IMR-90 (cell line): Measurements from ENCODE around the gene SOCS2. TPM values are rescaled to one million over a fixed set of nuclear protein-coding genes. Genes with fewer than 3 reads are reported as not detected.

ENCODE experiments used
- ATAC-seq: fragments of 200-7000 bp; cut with Tn5 transposase; 2 replicates; pipeline ENCODE4 v1.9.1; 2020; ENCODE audit warnings: low read depth, mild to moderate bottlenecking, moderate library complexity
- BruUV-seq: library from RNA; stranded (reverse); fragments of 400-500 nt; replicated peaks from 2 replicates; lab custom pipeline; 2021; lab: Mats Ljungman, UMichigan
- CTCF ChIA-PET: fragments of 300-600 bp; formaldehyde crosslinking; extraction: SDS; loops from one replicate; lab custom pipeline; 2021; ENCODE audit warnings: antibody characterized with exemption; lab: Yijun Ruan, JAX
- POLR2A ChIA-PET: fragments of 300-600 bp; sonication (Branson Sonifier 250); formaldehyde crosslinking; loops from one replicate; lab custom pipeline; 2022; ENCODE audit warnings: antibody characterized with exemption; ENCODE audit not compliant: unreplicated experiment; lab: Charles Lee
- DNase-seq: peaks from one replicate; pipeline ENCODE4 v3.0.0; 2013
- H2AFZ ChIP-seq: replicated peaks from 2 replicates; pipeline ENCODE3; 2013; ENCODE audit warnings: low read length, mild to moderate bottlenecking; ENCODE audit not compliant: poor library complexity
- H2AK5ac ChIP-seq: 2 replicates; pipeline ENCODE4 v1.6.1; 2013; ENCODE audit warnings: low read depth, low read length, inconsistent platforms
- H2AK9ac ChIP-seq: replicated peaks from 2 replicates; pipeline ENCODE3; 2013; ENCODE audit warnings: mild to moderate bottlenecking, low read depth, low read length, moderate library complexity; ENCODE audit not compliant: poor library complexity
- H2BK120ac ChIP-seq: 2 replicates; pipeline ENCODE4 v1.6.1; 2013; ENCODE audit warnings: low read depth, low read length, inconsistent platforms
- H2BK15ac ChIP-seq: 3 replicates; pipeline ENCODE4 v1.6.1; 2013; ENCODE audit warnings: low read depth, low read length, inconsistent platforms
- H2BK20ac ChIP-seq: 2 replicates; pipeline ENCODE4 v1.6.1; 2013; ENCODE audit warnings: low read depth, mild to moderate bottlenecking, inconsistent platforms, low read length, moderate library complexity
- H2BK5ac ChIP-seq: 2 replicates; pipeline ENCODE4 v1.6.1; 2013; ENCODE audit warnings: mild to moderate bottlenecking, low read depth, low read length, inconsistent platforms; ENCODE audit not compliant: poor library complexity, severe bottlenecking
- H3K14ac ChIP-seq: replicated peaks from 2 replicates; pipeline ENCODE4 v1.6.1; 2013; ENCODE audit warnings: low read depth, low read length, inconsistent platforms
- H3K18ac ChIP-seq: 2 replicates; pipeline ENCODE4 v1.6.1; 2013; ENCODE audit warnings: low read depth, low read length, control low read depth
- H3K23ac ChIP-seq: 2 replicates; pipeline ENCODE4 v1.6.1; 2013; ENCODE audit warnings: low read depth, low read length, inconsistent platforms
- H3K27ac ChIP-seq: 2 replicates; pipeline ENCODE4 v1.5.1; 2013; ENCODE audit warnings: mild to moderate bottlenecking, control low read depth, low read length; ENCODE audit not compliant: insufficient read depth
- H3K27me3 ChIP-seq: 2 replicates; pipeline ENCODE4 v1.6.1; 2013; ENCODE audit warnings: low read length; ENCODE audit not compliant: control insufficient read depth, insufficient read depth
- H3K36me3 ChIP-seq: 2 replicates; pipeline ENCODE4 v1.6.1; 2013; ENCODE audit warnings: low read length, mixed read lengths; ENCODE audit not compliant: control insufficient read depth, insufficient read depth
- H3K4ac ChIP-seq: 2 replicates; pipeline ENCODE4 v1.6.1; 2013; ENCODE audit warnings: low read depth, low read length, inconsistent platforms
- H3K4me1 ChIP-seq: 2 replicates; pipeline ENCODE4 v1.6.1; 2013; ENCODE audit warnings: low read length, mixed read lengths; ENCODE audit not compliant: control insufficient read depth, insufficient read depth
- H3K4me2 ChIP-seq: 2 replicates; pipeline ENCODE4 v1.6.1; 2013; ENCODE audit warnings: low read depth, mild to moderate bottlenecking, control low read depth, low read length, moderate library complexity
- H3K4me3 ChIP-seq: 2 replicates; pipeline ENCODE4 v1.5.1; 2013; ENCODE audit warnings: low read depth, mild to moderate bottlenecking, control low read depth, low read length, moderate library complexity; ENCODE audit not compliant: insufficient read depth
- H3K56ac ChIP-seq: 2 replicates; pipeline ENCODE4 v1.6.1; 2013; ENCODE audit warnings: low read length, inconsistent platforms; ENCODE audit not compliant: insufficient read depth; ENCODE audit errors: extremely low read depth
- H3K79me1 ChIP-seq, 2 experiments: 2 replicates each; pipeline ENCODE4 v1.6.1; 2013; ENCODE audit warnings: low read length in 2 of 2, inconsistent platforms in 1 of 2, low read depth in 1 of 2
- H3K9ac ChIP-seq: 2 replicates; pipeline ENCODE4 v1.6.1; 2013; ENCODE audit warnings: low read depth, low read length, control low read depth
- H3K9me1 ChIP-seq: 2 replicates; pipeline ENCODE4 v1.6.1; 2013; ENCODE audit warnings: low read length, inconsistent platforms; ENCODE audit not compliant: insufficient read depth
- H3K9me3 ChIP-seq: 2 replicates; pipeline ENCODE4 v1.6.1; 2013; ENCODE audit warnings: low read length; ENCODE audit not compliant: control insufficient read depth, insufficient read depth
- H4K20me1 ChIP-seq: 2 replicates; pipeline ENCODE4 v1.6.1; 2013; ENCODE audit warnings: low read length, inconsistent platforms; ENCODE audit not compliant: insufficient read depth
- H4K5ac ChIP-seq: 2 replicates; pipeline ENCODE4 v1.6.1; 2013; ENCODE audit warnings: mild to moderate bottlenecking, low read depth, low read length, control low read depth
- H4K8ac ChIP-seq, 2 experiments: 2 replicates each; pipeline ENCODE4 v1.6.1; 2013; ENCODE audit warnings: low read depth in 2 of 2, low read length in 2 of 2, control low read depth in 1 of 2, inconsistent platforms in 1 of 2
- H4K91ac ChIP-seq: 2 replicates; pipeline ENCODE4 v1.6.1; 2013; ENCODE audit warnings: low read depth, low read length, inconsistent platforms; ENCODE audit not compliant: insufficient read depth
- BHLHE40 ChIP-seq: fragments of 150-350 bp; IDR thresholded peaks from 2 replicates; pipeline ENCODE4 v1.6.1; 2016; ENCODE audit warnings: mild to moderate bottlenecking, low read depth, low read length
- CEBPB ChIP-seq: IDR thresholded peaks from 2 replicates; pipeline ENCODE4 v1.6.1; 2012; ENCODE audit warnings: low read depth, low read length, improper control_type of control experiment
- CHD1 ChIP-seq: IDR thresholded peaks from 2 replicates; pipeline ENCODE4 v1.6.1; 2012; ENCODE audit warnings: low read depth, low read length, improper control_type of control experiment
- CTCF ChIP-seq: conservative IDR thresholded peaks from 2 replicates; pipeline ENCODE4 v1.5.1; 2012; ENCODE audit warnings: mild to moderate bottlenecking, low read depth, low read length, improper control_type of control experiment
- FOS ChIP-seq: fragments of 150-350 bp; IDR thresholded peaks from 2 replicates; pipeline ENCODE4 v1.6.1; 2016; ENCODE audit warnings: low read depth, low read length
- MAFK ChIP-seq: IDR thresholded peaks from 2 replicates; pipeline ENCODE4 v1.6.1; 2012; ENCODE audit warnings: low read depth, low read length, improper control_type of control experiment
- MAZ ChIP-seq: IDR thresholded peaks from 2 replicates; pipeline ENCODE4 v1.6.1; 2012; ENCODE audit warnings: low read depth, mild to moderate bottlenecking, low read length, improper control_type of control experiment, moderate library complexity, borderline replicate concordance
- MXI1 ChIP-seq: IDR thresholded peaks from 2 replicates; pipeline ENCODE4 v1.6.1; 2012; ENCODE audit warnings: low read depth, mild to moderate bottlenecking, low read length, moderate library complexity, borderline replicate concordance
- NFE2L2 ChIP-seq: fragments of 150-350 bp; IDR thresholded peaks from 2 replicates; pipeline ENCODE4 v1.6.1; 2016; ENCODE audit warnings: low read depth, mild to moderate bottlenecking, low read length
- POLR2A ChIP-seq: IDR thresholded peaks from 2 replicates; pipeline ENCODE4 v1.6.1; 2012; ENCODE audit warnings: mild to moderate bottlenecking, low read depth, low read length
- RAD21 ChIP-seq: IDR thresholded peaks from 2 replicates; pipeline ENCODE4 v1.6.1; 2012; ENCODE audit warnings: low read length, improper control_type of control experiment
- RCOR1 ChIP-seq: IDR thresholded peaks from 2 replicates; pipeline ENCODE4 v1.6.1; 2012; ENCODE audit warnings: mild to moderate bottlenecking, low read length, improper control_type of control experiment; ENCODE audit not compliant: insufficient replicate concordance
- RFX5 ChIP-seq: IDR thresholded peaks from 2 replicates; pipeline ENCODE4 v1.8.0; 2012; ENCODE audit warnings: low read depth, mild to moderate bottlenecking, low read length, moderate library complexity
- SMC3 ChIP-seq: fragments of 150-350 bp; IDR thresholded peaks from 2 replicates; pipeline ENCODE4 v1.6.1; 2016; ENCODE audit warnings: low read depth, mild to moderate bottlenecking, antibody characterized with exemption, low read length, moderate library complexity
- USF2 ChIP-seq: fragments of 150-350 bp; IDR thresholded peaks from 2 replicates; pipeline ENCODE4 v1.6.1; 2017; ENCODE audit warnings: mild to moderate bottlenecking, antibody characterized with exemption, low read length, low read depth
- dilution Hi-C: fragments of 300-500 bp; cut with HindIII; formaldehyde crosslinking; loops from one replicate; pipeline ENCODE4 v1.14.3; 2018; ENCODE audit warnings: low sequenced_read_pairs; ENCODE audit not compliant: unreplicated experiment
- in situ Hi-C: fragments of 300-500 bp; cut with MboI; formaldehyde crosslinking; loops from 3 replicates; pipeline ENCODE4 v1.14.3; 2019; ENCODE audit warnings: low sequenced_read_pairs, inconsistent platforms, mixed read lengths
- intact Hi-C: fragments of 100-400 bp; cut with micrococcal nuclease; formaldehyde crosslinking; loops from 2 replicates; pipeline ENCODE4 v1.10.0; 2022
- polyA plus RNA-seq, 3 experiments: library from polyadenylated mRNA; depleted of rRNA; stranded (reverse); fragments of >200 nt; gene quantifications; 2 replicates each; pipeline ENCODE4 v1.2.3, GENCODE V29; 2012; ENCODE audit warnings: low replicate concordance in 1 of 3
- total RNA-seq: library from RNA; depleted of rRNA; stranded (reverse); fragments of >200 nt; gene quantifications from 2 replicates; pipeline ENCODE4 v1.2.3, GENCODE V29; 2012
- TF ChIP-seq, protein P1 (sequence below): fragments of 150-350 bp; IDR thresholded peaks from 2 replicates; pipeline ENCODE4 v1.6.1; 2016; ENCODE audit warnings: low read depth, mild to moderate bottlenecking, low read length, moderate library complexity, borderline replicate concordance

The SOCS2 gene
- total and polyA plus RNA-seq, 2 of the 4 experiments (the other 2 are of a cell fraction) = 12.0 to 12.4 TPM

DNA sequence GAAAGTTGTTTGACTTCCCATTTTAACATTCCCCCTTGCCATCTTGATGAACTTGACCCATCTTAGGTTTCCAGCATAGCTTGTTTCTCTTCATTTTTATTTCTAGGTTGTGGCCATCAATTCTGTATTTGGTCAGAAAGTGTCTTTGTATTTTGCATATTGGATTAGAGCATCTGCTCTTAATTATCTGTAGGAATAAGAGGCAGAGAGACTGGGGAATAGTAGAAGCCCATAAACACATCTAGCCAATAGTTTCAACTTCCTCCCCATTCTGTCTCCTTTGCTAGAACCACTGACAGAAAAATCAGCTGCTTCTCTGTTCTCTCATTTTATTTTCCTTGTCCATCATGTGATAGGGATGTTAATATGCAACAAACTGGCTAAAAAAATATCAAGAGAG is 8.2 kb downstream of the SOCS2 start:
- Histone ChIP-seq H3K23ac (no peak overlapping the region), H2BK5ac (no peak overlapping the region), H3K4me3 (no peak overlapping the region), H3K4ac (no peak overlapping the region), H3K4me1 (peaks cover 10% of the 10 kb centered on the region), H3K9me1 (peaks cover 4% of the 10 kb centered on the region; the same call in 1 of the 2 replicates), H3K56ac (no peak overlapping the region), H2AK5ac (no peak overlapping the region), H3K27me3 (no peaks in the 10 kb centered on the region), H3K36me3 (peaks cover 2% of the 10 kb centered on the region; the same call in 1 of the 2 replicates), H2AFZ (no peak overlapping the region), H3K27ac (no peak overlapping the region), H2BK20ac (no peak overlapping the region), H3K9me3 (no peaks in the 10 kb centered on the region), H4K91ac (no peak overlapping the region), H2BK120ac (no peak overlapping the region), H3K79me1 (peaks cover 15 to 68% of the 10 kb centered on the region in 2 experiments), H4K5ac (no peak overlapping the region), H3K4me2 (no peak overlapping the region), H3K18ac (no peak overlapping the region), H2BK15ac (no peak overlapping the region), H3K9ac (no peak overlapping the region), H3K14ac (no peak overlapping the region), H4K20me1 (peaks cover 14% of the 10 kb centered on the region; the same call in 1 of the 2 replicates), H2AK9ac (no peak overlapping the region), H4K8ac (no peak overlapping the region)
- no TSS peak for BruUV-seq
- CTCF ChIA-PET = interaction anchor here (1.6 kb wide), 1 partner anchor 10 kb away, joined by 7 read pairs; no protein-coding TSS in a partner anchor
- DNase-seq (no peak), ATAC-seq (no peak)
- intact Hi-C loops (no loop called here), in situ Hi-C loops (no loop called here), dilution Hi-C loops (no loop called here)
- no peak for TF ChIP-seq USF2
- TF ChIP-seq RCOR1 = no peak
- TF ChIP-seq SMC3 = no peak
- TF ChIP-seq CHD1 = no peak
- TF ChIP-seq MXI1 = no peak
- TF ChIP-seq RFX5 = no peak
- no peak for TF ChIP-seq CTCF
- no peak for TF ChIP-seq MAZ
- no peak for TF ChIP-seq CEBPB
- no peak for TF ChIP-seq NFE2L2
- no peak for TF ChIP-seq RAD21
- no peak for TF ChIP-seq FOS
- TF ChIP-seq POLR2A = no peak
- no peak for TF ChIP-seq MAFK
- TF ChIP-seq, protein P1, sequence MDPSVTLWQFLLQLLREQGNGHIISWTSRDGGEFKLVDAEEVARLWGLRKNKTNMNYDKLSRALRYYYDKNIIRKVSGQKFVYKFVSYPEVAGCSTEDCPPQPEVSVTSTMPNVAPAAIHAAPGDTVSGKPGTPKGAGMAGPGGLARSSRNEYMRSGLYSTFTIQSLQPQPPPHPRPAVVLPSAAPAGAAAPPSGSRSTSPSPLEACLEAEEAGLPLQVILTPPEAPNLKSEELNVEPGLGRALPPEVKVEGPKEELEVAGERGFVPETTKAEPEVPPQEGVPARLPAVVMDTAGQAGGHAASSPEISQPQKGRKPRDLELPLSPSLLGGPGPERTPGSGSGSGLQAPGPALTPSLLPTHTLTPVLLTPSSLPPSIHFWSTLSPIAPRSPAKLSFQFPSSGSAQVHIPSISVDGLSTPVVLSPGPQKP = no peak
- no peak for TF ChIP-seq BHLHE40
- POLR2A ChIA-PET = interaction anchor here (1.5 kb wide), 1 partner anchor 11 kb away, joined by 4 read pairs; no protein-coding TSS in a partner anchor
